Ovary (tissue), 3 donors: Measurements from ENCODE around the gene RBMY1F.
"Not testable (repeated sequence)": the region's sequence is repeated elsewhere in the genome, so short reads cannot be mapped to it uniquely, and the experiment has no call there.

Source experiments
- CTCF ChIP-seq, 3 donors: fragments of 450-650 bp in 2 of 3; fragments of 200-600 bp in 1 of 3; IDR thresholded peaks; one replicate each; pipeline versions ENCODE4 v1.5.1 to v1.8.0; 2016 to 2022; ENCODE audit warnings: antibody characterized with exemption in 3 of 3, mild to moderate bottlenecking in 1 of 3
- EP300 ChIP-seq: sonication (generic); formaldehyde crosslinking; IDR thresholded peaks from one replicate; pipeline ENCODE4 v1.6.1; 2017; ENCODE audit warnings: antibody characterized with exemption
- donor health status: DM: no; HTN: no; CAD: no.

GRCh38 chrY:22151144-22151543, 31.6 kb downstream of the RBMY1F start:
- not testable (repeated sequence) for TF ChIP-seq CTCF (IDR thresholded peaks at IDR 0.05); EP300
